HepG2 (cell line): Measurements from ENCODE around the gene F12. TPM values are rescaled to one million over a fixed set of nuclear protein-coding genes. Genes with fewer than 3 reads are reported as not detected.
A peak's percentile ranks its signal among the peaks of the same experiment; 100 is the strongest.

ENCODE experiments used
- ASH2L ChIP-seq: fragments of 300-600, 200-600 bp; sonication (generic); IDR thresholded peaks from 2 replicates; pipeline ENCODE4 v1.7.0; 2017; ENCODE audit warnings: low read depth, mild to moderate bottlenecking, moderate library complexity, mixed read lengths, low read length; ENCODE audit not compliant: insufficient read length
- ATF7-NPFF ChIP-seq: sonication (generic); formaldehyde crosslinking; IDR thresholded peaks from 2 replicates; pipeline ENCODE4 v1.8.1; 2023; ENCODE audit warnings: mild to moderate bottlenecking, low read depth, missing genetic modification reagents, moderate library complexity
- FOXJ3 ChIP-seq: sonication (generic); formaldehyde crosslinking; IDR thresholded peaks from 2 replicates; pipeline ENCODE4 v1.4.0; 2020; ENCODE audit warnings: missing genetic modification reagents, mild to moderate bottlenecking, borderline replicate concordance
- HNRNPL ChIP-seq: fragments of 200-400 bp; formaldehyde crosslinking; IDR thresholded peaks from 2 replicates; pipeline ENCODE4 v1.6.1; 2017; ENCODE audit warnings: mild to moderate bottlenecking, low read depth, low read length
- HNRNPLL ChIP-seq: fragments of 200-400 bp; formaldehyde crosslinking; IDR thresholded peaks from 2 replicates; pipeline ENCODE4 v1.6.1; 2017; ENCODE audit warnings: mild to moderate bottlenecking, low read depth, low read length; ENCODE audit not compliant: poor library complexity, severe bottlenecking
- JARID2 ChIP-seq: sonication (generic); formaldehyde crosslinking; IDR thresholded peaks from 2 replicates; pipeline ENCODE4 v1.8.1; 2023; ENCODE audit warnings: missing genetic modification reagents, inconsistent platforms; ENCODE audit not compliant: insufficient replicate concordance
- KLF16 ChIP-seq, 2 experiments: sonication (generic) in 1 of 2; formaldehyde crosslinking in 1 of 2; IDR thresholded peaks; 2 replicates each; pipeline versions ENCODE4 v1.6.1 to v1.8.0; 2016 to 2023; ENCODE audit warnings: missing genetic modification reagents in 2 of 2, missing compliant biosample characterization in 1 of 2
- MED8 ChIP-seq: sonication (generic); formaldehyde crosslinking; IDR thresholded peaks from 2 replicates; pipeline ENCODE4 v1.8.1; 2023; ENCODE audit warnings: mild to moderate bottlenecking, missing genetic modification reagents; ENCODE audit not compliant: insufficient replicate concordance
- NPAS2 ChIP-seq: sonication (generic); formaldehyde crosslinking; IDR thresholded peaks from 2 replicates; pipeline ENCODE4 v1.8.0; 2022; ENCODE audit warnings: mild to moderate bottlenecking, missing genetic modification reagents, borderline replicate concordance
- PHF20 ChIP-seq: sonication (generic); formaldehyde crosslinking; IDR thresholded peaks from 2 replicates; pipeline ENCODE4 v1.5.0; 2020; ENCODE audit warnings: mild to moderate bottlenecking, missing genetic modification reagents
- RELA ChIP-seq: sonication (generic); formaldehyde crosslinking; IDR thresholded peaks from 2 replicates; pipeline ENCODE4 v1.4.0; 2020; ENCODE audit warnings: missing genetic modification reagents
- SNAI1 ChIP-seq: sonication (generic); formaldehyde crosslinking; IDR thresholded peaks from 2 replicates; pipeline ENCODE4 v1.5.0; 2020; ENCODE audit warnings: mild to moderate bottlenecking, missing genetic modification reagents, borderline replicate concordance
- ZBTB1 ChIP-seq: sonication (generic); formaldehyde crosslinking; IDR thresholded peaks from 2 replicates; pipeline ENCODE4 v1.4.0; 2020; ENCODE audit warnings: missing genetic modification reagents, borderline replicate concordance
- ZNF205 ChIP-seq: IDR thresholded peaks from 2 replicates; pipeline ENCODE4 v1.6.1; 2018; ENCODE audit warnings: missing biosample characterization, missing genetic modification reagents
- ZNF562 ChIP-seq: sonication (generic); formaldehyde crosslinking; IDR thresholded peaks from 2 replicates; pipeline ENCODE4 v1.8.0; 2022; ENCODE audit warnings: missing genetic modification reagents, borderline replicate concordance
- ZNF577 ChIP-seq: sonication (generic); formaldehyde crosslinking; IDR thresholded peaks from 2 replicates; pipeline ENCODE4 v1.4.0; 2020; ENCODE audit warnings: mild to moderate bottlenecking, low read depth, missing genetic modification reagents, borderline replicate concordance
- ZNF605 ChIP-seq: sonication (generic); formaldehyde crosslinking; IDR thresholded peaks from 2 replicates; pipeline ENCODE4 v1.8.0; 2022; ENCODE audit warnings: mild to moderate bottlenecking, missing genetic modification reagents
- ZNF777 ChIP-seq: sonication (generic); formaldehyde crosslinking; IDR thresholded peaks from 2 replicates; pipeline ENCODE4 v1.4.0; 2020; ENCODE audit warnings: missing genetic modification reagents
- ZSCAN20 ChIP-seq: sonication (generic); formaldehyde crosslinking; IDR thresholded peaks from 2 replicates; pipeline ENCODE4 v1.4.0; 2020; ENCODE audit warnings: missing genetic modification reagents, mild to moderate bottlenecking, borderline replicate concordance
- polyA plus RNA-seq, 8 experiments: library from polyadenylated mRNA; depleted of rRNA in 3 of 8; stranded (reverse) in 7 of 8; unstranded in 1 of 8; fragments of >200 nt; fragmentation: Illumina TruSeq in 4 of 8; extraction: Trizol in 4 of 8; gene quantifications; 2 replicates each; pipeline versions ENCODE4 v1.2.1 to v1.2.3, GENCODE V29; 2011 to 2016; ENCODE audit warnings: low read depth in 4 of 8, missing spikeins in 1 of 8, mixed read lengths in 1 of 8; ENCODE audit not compliant: insufficient read depth in 1 of 8
- total RNA-seq, 5 experiments: library from RNA; depleted of rRNA; stranded (reverse); fragments of >200 nt; fragmentation: Illumina TruSeq; extraction: Trizol; gene quantifications; 2 replicates each; pipeline ENCODE4 v1.2.3, GENCODE V29; 2016; ENCODE audit warnings: low read depth in 1 of 5
- TF ChIP-seq, protein P1 (sequence below): sonication (generic); formaldehyde crosslinking; IDR thresholded peaks from 2 replicates; pipeline ENCODE4 v1.5.0; 2020; ENCODE audit warnings: mild to moderate bottlenecking, missing genetic modification reagents
- TF ChIP-seq, protein P2 (sequence below): sonication (generic); formaldehyde crosslinking; IDR thresholded peaks from 2 replicates; pipeline ENCODE4 v1.5.0; 2020; ENCODE audit warnings: missing genetic modification reagents, mild to moderate bottlenecking, borderline replicate concordance
- TF ChIP-seq, protein P3 (sequence below): sonication (generic); formaldehyde crosslinking; IDR thresholded peaks from 2 replicates; pipeline ENCODE4 v1.8.0; 2022; ENCODE audit warnings: mild to moderate bottlenecking, missing genetic modification reagents, borderline replicate concordance

F12 gene
- total and polyA plus RNA-seq, 2 of the 13 experiments (the other 11 are each of a cell fraction or from before 2014, with no cell fraction given) = 2.5 to 3.0 TPM

DNA sequence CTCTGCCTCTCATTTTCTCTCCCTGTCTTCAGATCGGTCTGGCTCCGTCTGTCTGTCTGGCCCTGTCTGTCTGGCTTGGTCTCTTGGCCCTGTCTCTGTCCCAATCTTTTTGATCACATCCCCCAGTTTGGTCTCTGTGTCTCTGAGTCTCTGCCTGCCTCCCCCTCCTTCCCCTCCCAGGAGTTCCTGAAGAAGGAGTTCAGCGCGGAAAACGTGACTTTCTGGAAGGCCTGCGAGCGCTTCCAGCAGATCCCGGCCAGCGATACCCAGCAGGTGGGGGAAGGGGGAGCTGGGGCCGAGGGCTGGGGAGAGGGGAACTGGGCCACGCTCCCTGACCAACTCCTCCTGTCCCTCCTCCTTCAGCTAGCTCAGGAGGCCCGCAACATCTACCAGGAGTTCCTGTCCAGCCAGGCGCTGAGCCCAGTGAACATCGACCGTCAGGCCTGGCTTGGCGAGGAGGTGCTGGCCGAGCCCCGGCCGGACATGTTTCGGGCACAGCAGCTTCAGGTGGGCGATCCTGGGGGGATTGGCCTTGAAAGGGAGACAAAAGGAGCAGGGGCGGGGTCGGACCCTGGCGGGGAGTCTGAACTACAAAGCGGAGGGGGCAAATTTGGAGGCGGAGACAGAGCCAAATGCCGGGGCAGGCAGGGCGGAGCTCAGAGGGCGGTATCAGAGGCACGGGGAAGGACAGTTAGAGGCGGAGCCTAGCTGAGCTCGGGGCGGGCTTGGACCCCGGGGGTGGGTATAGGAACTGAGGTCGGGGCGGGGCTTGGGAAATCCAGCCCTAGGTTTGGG is 42.6 kb downstream of the F12 start (continued):
- TF ChIP-seq PHF20 (CRISPR knock-in tag) (no peak; the same call in 1 of the 2 replicates), HNRNPL (0 out of 2 replicates have a peak, but pooled peaks have one; percentile 64), SNAI1 (CRISPR knock-in tag) (no peak), ZSCAN20 (CRISPR knock-in tag) (no peak), HNRNPLL (peak; percentile 59), KLF16 (CRISPR knock-in tag; IDR thresholded peaks at IDR 0.05) (peak in 1 of 2 experiments; percentile 54; a peak in 1 of 4 replicates), ZNF562 (CRISPR knock-in tag) (no peak), ASH2L (peak; percentile 43), RELA (CRISPR knock-in tag) (no peak), ZBTB1 (CRISPR knock-in tag) (no peak), ZNF205 (CRISPR knock-in tag) (0 out of 2 replicates have a peak, but pooled peaks have one; percentile 29), ATF7-NPFF (CRISPR knock-in tag) (no peak), JARID2 (no peak), MED8 (no peak), ZNF605 (CRISPR knock-in tag) (peak; percentile 52), FOXJ3 (CRISPR knock-in tag) (no peak), NPAS2 (CRISPR knock-in tag) (no peak), ZNF577 (CRISPR knock-in tag) (no peak), ZNF777 (CRISPR knock-in tag) (no peak)
- TF ChIP-seq, protein P1, sequence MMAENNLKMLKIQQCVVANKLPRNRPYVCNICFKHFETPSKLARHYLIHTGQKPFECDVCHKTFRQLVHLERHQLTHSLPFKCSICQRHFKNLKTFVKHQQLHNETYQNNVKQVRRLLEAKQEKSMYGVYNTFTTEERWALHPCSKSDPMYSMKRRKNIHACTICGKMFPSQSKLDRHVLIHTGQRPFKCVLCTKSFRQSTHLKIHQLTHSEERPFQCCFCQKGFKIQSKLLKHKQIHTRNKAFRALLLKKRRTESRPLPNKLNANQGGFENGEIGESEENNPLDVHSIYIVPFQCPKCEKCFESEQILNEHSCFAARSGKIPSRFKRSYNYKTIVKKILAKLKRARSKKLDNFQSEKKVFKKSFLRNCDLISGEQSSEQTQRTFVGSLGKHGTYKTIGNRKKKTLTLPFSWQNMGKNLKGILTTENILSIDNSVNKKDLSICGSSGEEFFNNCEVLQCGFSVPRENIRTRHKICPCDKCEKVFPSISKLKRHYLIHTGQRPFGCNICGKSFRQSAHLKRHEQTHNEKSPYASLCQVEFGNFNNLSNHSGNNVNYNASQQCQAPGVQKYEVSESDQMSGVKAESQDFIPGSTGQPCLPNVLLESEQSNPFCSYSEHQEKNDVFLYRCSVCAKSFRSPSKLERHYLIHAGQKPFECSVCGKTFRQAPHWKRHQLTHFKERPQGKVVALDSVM (CRISPR knock-in tag) = no peak
- TF ChIP-seq, protein P2, sequence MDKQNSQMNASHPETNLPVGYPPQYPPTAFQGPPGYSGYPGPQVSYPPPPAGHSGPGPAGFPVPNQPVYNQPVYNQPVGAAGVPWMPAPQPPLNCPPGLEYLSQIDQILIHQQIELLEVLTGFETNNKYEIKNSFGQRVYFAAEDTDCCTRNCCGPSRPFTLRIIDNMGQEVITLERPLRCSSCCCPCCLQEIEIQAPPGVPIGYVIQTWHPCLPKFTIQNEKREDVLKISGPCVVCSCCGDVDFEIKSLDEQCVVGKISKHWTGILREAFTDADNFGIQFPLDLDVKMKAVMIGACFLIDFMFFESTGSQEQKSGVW = no peak
- TF ChIP-seq, protein P3, sequence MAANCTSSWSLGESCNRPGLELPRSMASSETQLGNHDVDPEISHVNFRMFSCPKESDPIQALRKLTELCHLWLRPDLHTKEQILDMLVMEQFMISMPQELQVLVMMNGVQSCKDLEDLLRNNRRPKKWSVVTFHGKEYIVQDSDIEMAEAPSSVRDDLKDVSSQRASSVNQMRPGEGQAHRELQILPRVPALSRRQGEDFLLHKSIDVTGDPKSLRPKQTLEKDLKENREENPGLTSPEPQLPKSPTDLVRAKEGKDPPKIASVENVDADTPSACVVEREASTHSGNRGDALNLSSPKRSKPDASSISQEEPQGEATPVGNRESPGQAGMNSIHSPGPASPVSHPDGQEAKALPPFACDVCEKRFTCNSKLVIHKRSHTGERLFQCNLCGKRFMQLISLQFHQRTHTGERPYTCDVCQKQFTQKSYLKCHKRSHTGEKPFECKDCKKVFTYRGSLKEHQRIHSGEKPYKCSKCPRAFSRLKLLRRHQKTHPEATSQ (CRISPR knock-in tag) = no peak
